Keratinocyte (primary cell): ENCODE results near the gene BEGAIN. TPM values are rescaled to one million over a fixed set of nuclear protein-coding genes. Genes with fewer than 3 reads are reported as not detected.

Source experiments
- DNase-seq: peaks from one replicate; pipeline ENCODE4 v3.0.0-alpha.2; 2011; ENCODE audit warnings: low read depth, missing footprints, low spot score
- FAIRE-seq: peaks from 2 replicates; lab custom pipeline; 2011; peaks lifted over from hg19 to GRCh38; lab: Jason Lieb, UNC
- H2AFZ ChIP-seq: 2 replicates; pipeline ENCODE4 v1.6.0; 2012; ENCODE audit warnings: low read length, control low read depth, inconsistent platforms; ENCODE audit not compliant: control insufficient read depth
- H3K27ac ChIP-seq: 2 replicates; pipeline ENCODE4 v1.5.1; 2011; ENCODE audit warnings: low read length; ENCODE audit not compliant: control insufficient read depth, insufficient read depth
- H3K27me3 ChIP-seq: 3 replicates; pipeline ENCODE4 v1.6.0; 2011; ENCODE audit warnings: low read length; ENCODE audit not compliant: control insufficient read depth, insufficient read depth; ENCODE audit errors: extremely low read depth
- H3K36me3 ChIP-seq, 2 experiments: 2 replicates in 1 of 2; 3 replicates in 1 of 2; pipeline ENCODE4 v1.5.1; 2011; ENCODE audit warnings: low read length in 2 of 2, mild to moderate bottlenecking in 1 of 2; ENCODE audit not compliant: control insufficient read depth in 2 of 2, insufficient read depth in 2 of 2; ENCODE audit errors: extremely low read depth in 1 of 2
- H3K4me1 ChIP-seq: 3 replicates; pipeline ENCODE4 v1.5.1; 2011; ENCODE audit warnings: low read length; ENCODE audit not compliant: control insufficient read depth, insufficient read depth; ENCODE audit errors: extremely low read depth
- H3K4me2 ChIP-seq: 3 replicates; pipeline ENCODE4 v1.6.0; 2011; ENCODE audit warnings: low read depth, low read length; ENCODE audit not compliant: control insufficient read depth, insufficient read depth; ENCODE audit errors: extremely low read depth
- H3K4me3 ChIP-seq, 3 experiments: fragments of 200-600 bp in 1 of 3; sonication (generic) in 1 of 3; 2 replicates in 2 of 3; 3 replicates in 1 of 3; pipeline ENCODE4 v1.5.1; 2011 to 2016; ENCODE audit warnings: low read length in 3 of 3, mild to moderate bottlenecking in 3 of 3, control low read depth in 2 of 3, inconsistent platforms in 1 of 3, low read depth in 1 of 3, mixed read lengths in 1 of 3, mixed run types in 1 of 3, moderate library complexity in 1 of 3; ENCODE audit not compliant: control insufficient read depth in 2 of 3, insufficient read depth in 2 of 3; ENCODE audit errors: extremely low read depth in 1 of 3
- H3K79me2 ChIP-seq: 2 replicates; pipeline ENCODE4 v1.6.0; 2012; ENCODE audit warnings: low read length; ENCODE audit not compliant: control insufficient read depth, insufficient read depth
- H3K9ac ChIP-seq: 3 replicates; pipeline ENCODE4 v1.6.0; 2011; ENCODE audit warnings: low read length; ENCODE audit not compliant: control insufficient read depth, insufficient read depth; ENCODE audit errors: extremely low read depth
- H3K9me1 ChIP-seq: 3 replicates; pipeline ENCODE4 v1.6.0; 2011; ENCODE audit warnings: low read length; ENCODE audit not compliant: control insufficient read depth, insufficient read depth; ENCODE audit errors: extremely low read depth
- H3K9me3 ChIP-seq: 2 replicates; pipeline ENCODE4 v1.5.1; 2012; ENCODE audit warnings: low read depth, low read length; ENCODE audit not compliant: control insufficient read depth
- H4K20me1 ChIP-seq: 3 replicates; pipeline ENCODE4 v1.6.0; 2011; ENCODE audit warnings: low read length; ENCODE audit not compliant: control insufficient read depth, insufficient read depth; ENCODE audit errors: extremely low read depth
- EZH2 ChIP-seq: IDR thresholded peaks from one replicate; pipeline ENCODE4 v1.6.1; 2012; ENCODE audit warnings: inconsistent platforms, mild to moderate bottlenecking, low read length, moderate library complexity
- dilution Hi-C: fragments of 300-500 bp; cut with MboI; formaldehyde crosslinking; loops from one replicate; pipeline ENCODE4 v1.7.0; 2020; ENCODE audit warnings: low sequenced_read_pairs; ENCODE audit not compliant: extremely low pct_ligation_motif_present
- polyA plus RNA-seq, 5 experiments: library from polyadenylated mRNA; depleted of rRNA in 3 of 5; stranded (reverse) in 3 of 5; stranded (forward) in 1 of 5; unstranded in 1 of 5; fragments of >200 nt; gene quantifications; 1 replicate in 1 of 5; 2 replicates in 3 of 5; 3 replicates in 1 of 5; pipeline versions ENCODE4 v1.2.1 to v1.2.3, GENCODE V29; 2011 to 2012; ENCODE audit warnings: missing spikeins in 2 of 5, low read depth in 1 of 5, low replicate concordance in 1 of 5
- TF ChIP-seq, protein P1 (sequence below), 3 experiments: IDR thresholded peaks in 1 of 3; conservative IDR thresholded peaks in 1 of 3; optimal IDR thresholded peaks in 1 of 3; 2 replicates in 2 of 3; 3 replicates in 1 of 3; pipeline versions ENCODE3 to v1.5.1; 2011; ENCODE audit warnings: low read length in 3 of 3, mild to moderate bottlenecking in 3 of 3, moderate library complexity in 2 of 3, control low read depth in 1 of 3, inconsistent platforms in 1 of 3; ENCODE audit not compliant: insufficient read depth in 2 of 3; ENCODE audit errors: extremely low read depth in 1 of 3

Gene BEGAIN
- polyA plus RNA-seq, 1 donor (not counting 4 experiments of a cell fraction or from before 2014, with no cell fraction given): 0.25 TPM

DNA sequence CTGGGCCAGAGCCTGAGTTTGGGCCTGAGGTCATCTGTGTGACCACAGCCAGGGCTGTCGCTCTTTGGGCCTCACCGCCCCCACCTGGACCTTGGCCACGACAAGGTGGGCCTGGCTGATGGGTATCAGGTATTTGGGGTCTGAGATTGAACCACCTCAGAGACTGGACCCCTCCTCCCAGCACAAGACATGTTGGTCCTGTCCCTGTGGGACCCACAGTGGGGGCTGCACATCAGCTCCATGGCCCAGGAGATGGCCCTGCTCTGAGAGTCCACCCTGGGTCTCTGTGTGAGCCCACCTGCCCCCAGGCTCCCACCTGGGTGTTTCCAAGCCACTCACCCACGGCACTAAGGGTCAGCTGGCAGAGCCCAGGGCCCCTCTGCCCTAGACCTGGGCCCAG is 20.6 kb downstream of the BEGAIN start:
- TF ChIP-seq, protein P1, sequence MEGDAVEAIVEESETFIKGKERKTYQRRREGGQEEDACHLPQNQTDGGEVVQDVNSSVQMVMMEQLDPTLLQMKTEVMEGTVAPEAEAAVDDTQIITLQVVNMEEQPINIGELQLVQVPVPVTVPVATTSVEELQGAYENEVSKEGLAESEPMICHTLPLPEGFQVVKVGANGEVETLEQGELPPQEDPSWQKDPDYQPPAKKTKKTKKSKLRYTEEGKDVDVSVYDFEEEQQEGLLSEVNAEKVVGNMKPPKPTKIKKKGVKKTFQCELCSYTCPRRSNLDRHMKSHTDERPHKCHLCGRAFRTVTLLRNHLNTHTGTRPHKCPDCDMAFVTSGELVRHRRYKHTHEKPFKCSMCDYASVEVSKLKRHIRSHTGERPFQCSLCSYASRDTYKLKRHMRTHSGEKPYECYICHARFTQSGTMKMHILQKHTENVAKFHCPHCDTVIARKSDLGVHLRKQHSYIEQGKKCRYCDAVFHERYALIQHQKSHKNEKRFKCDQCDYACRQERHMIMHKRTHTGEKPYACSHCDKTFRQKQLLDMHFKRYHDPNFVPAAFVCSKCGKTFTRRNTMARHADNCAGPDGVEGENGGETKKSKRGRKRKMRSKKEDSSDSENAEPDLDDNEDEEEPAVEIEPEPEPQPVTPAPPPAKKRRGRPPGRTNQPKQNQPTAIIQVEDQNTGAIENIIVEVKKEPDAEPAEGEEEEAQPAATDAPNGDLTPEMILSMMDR (optimal IDR thresholded peaks at IDR 0.05 in 1 of 3, IDR thresholded peaks at IDR 0.05 in 1 of 3, conservative IDR thresholded peaks at IDR 0.05 in 1 of 3; ENCODE audit: extremely low read depth in 1 of 3, insufficient read depth in 2 of 3, low read length in 3 of 3): no peak
- TF ChIP-seq EZH2: no peak
- FAIRE-seq (no peak), DNase-seq (no peak)
- Histone ChIP-seq H3K27me3 (peaks cover 50% of the 10 kb centered on the region), H3K4me3 (no peak overlapping the region), H3K4me1 (no peaks in the 10 kb centered on the region), H3K4me2 (no peak overlapping the region), H2AFZ (no peak overlapping the region), H3K79me2 (no peaks in the 10 kb centered on the region), H3K9me1 (no peaks in the 10 kb centered on the region), H4K20me1 (no peaks in the 10 kb centered on the region), H3K27ac (no peak overlapping the region), H3K36me3 (no peaks in the 10 kb centered on the region), H3K9ac (no peak overlapping the region), H3K9me3 (no peaks in the 10 kb centered on the region)
- dilution Hi-C loops: no loop called here

DNA sequence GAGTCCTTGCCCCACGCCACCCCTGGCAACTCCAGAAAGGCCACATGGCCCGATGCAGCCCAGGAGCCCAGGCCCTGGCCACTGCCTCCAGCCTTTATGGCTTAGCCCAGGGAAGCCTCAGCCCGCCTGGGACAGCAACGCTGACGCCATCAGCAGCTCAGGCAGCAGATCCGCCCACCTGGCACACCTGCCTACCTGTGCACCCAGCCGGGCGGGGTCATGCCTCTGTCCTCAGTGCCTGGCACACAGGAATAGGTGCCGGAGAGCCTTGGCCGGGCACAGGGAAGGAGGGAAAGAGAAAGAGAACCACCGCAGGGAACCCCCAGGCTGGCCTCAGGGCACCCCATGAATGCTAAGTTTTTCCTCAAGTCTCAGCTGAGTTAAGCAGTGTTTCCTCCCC is 21.1 kb downstream of the BEGAIN start:
- H3K4me1 ChIP-seq: no peaks in the 10 kb centered on the region
- H3K79me2 ChIP-seq: no peaks in the 10 kb centered on the region
- dilution Hi-C loops: no loop called here
- no peaks in the 10 kb centered on the region for H3K9me3 ChIP-seq
- DNase-seq (no peak), FAIRE-seq (no peak)
- TF ChIP-seq, protein P1 (optimal IDR thresholded peaks at IDR 0.05 in 1 of 3, IDR thresholded peaks at IDR 0.05 in 1 of 3, conservative IDR thresholded peaks at IDR 0.05 in 1 of 3; ENCODE audit: extremely low read depth in 1 of 3, insufficient read depth in 2 of 3, low read length in 3 of 3): no peak
- TF ChIP-seq EZH2: peak; percentile 44
- H3K36me3 ChIP-seq: no peaks in the 10 kb centered on the region
- no peak overlapping the region for H3K4me2 ChIP-seq
- no peaks in the 10 kb centered on the region for H3K9me1 ChIP-seq
- no peak overlapping the region for H3K9ac ChIP-seq
- H3K4me3 ChIP-seq: no peak overlapping the region
- H3K27ac ChIP-seq: no peak overlapping the region
- no peak overlapping the region for H2AFZ ChIP-seq
- H3K27me3 ChIP-seq: peaks cover 47% of the 10 kb centered on the region
- no peaks in the 10 kb centered on the region for H4K20me1 ChIP-seq
